Measurements from ENCODE around the gene LYAR.
"Not testable (repeated sequence)": the region's sequence is repeated elsewhere in the genome, so short reads cannot be mapped to it uniquely, and the experiment has no call there.

LYAR gene

DNA sequence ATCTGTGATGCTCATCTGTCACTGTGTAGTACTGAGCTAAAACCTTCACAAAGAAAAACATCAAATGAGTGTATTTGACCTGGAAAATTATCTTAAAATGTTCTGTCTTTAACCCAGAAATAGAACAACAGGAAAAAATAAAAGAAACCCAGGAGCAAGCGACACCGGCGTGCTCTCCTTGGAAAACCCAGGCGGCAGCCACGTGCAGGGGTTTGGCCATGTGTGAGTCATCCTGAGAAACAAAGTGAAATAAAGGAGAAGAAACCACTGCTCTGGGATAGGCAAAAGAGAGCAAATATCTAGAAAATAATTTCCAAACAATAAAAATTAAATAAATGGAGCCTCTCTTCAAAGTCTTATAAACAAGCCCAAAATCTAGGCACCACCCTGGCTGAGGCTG is 22.0 kb downstream of the LYAR start:
- TF ChIP-seq, protein P1, sequence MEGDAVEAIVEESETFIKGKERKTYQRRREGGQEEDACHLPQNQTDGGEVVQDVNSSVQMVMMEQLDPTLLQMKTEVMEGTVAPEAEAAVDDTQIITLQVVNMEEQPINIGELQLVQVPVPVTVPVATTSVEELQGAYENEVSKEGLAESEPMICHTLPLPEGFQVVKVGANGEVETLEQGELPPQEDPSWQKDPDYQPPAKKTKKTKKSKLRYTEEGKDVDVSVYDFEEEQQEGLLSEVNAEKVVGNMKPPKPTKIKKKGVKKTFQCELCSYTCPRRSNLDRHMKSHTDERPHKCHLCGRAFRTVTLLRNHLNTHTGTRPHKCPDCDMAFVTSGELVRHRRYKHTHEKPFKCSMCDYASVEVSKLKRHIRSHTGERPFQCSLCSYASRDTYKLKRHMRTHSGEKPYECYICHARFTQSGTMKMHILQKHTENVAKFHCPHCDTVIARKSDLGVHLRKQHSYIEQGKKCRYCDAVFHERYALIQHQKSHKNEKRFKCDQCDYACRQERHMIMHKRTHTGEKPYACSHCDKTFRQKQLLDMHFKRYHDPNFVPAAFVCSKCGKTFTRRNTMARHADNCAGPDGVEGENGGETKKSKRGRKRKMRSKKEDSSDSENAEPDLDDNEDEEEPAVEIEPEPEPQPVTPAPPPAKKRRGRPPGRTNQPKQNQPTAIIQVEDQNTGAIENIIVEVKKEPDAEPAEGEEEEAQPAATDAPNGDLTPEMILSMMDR (IDR thresholded peaks at IDR 0.05; ENCODE audit: low read depth, low read length) = no peak
- no peak overlapping the region for H3K4me3 ChIP-seq (ENCODE audit: low read depth, low read length)

DNA sequence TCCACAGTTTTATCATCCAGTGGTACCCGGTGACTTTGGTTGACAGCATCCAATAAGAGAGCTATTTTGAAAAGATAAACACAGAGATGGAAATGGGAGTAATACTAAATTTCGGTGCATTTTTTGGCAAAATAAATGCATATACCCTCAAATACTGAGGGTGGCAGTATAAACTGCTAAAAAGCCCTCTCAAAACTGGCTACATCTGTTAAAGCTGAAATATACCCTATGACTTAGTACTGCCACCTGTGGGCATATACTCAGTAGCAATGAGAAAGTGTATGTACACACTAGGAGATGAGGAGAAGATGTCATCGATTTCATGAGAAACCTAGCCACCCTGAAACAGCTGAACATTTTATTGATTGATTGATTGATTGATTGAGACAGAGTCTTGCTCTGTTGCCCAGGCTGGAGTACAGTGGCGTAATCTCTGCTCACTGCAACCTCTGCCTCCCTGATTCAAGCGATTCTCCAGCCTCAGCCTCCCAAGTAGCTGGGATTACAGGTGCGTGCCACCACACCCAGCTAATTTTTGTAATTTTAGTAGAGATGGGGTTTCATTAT is 29.7 kb downstream of the LYAR start:
- H3K4me3 ChIP-seq (ENCODE audit: low read depth, low read length) = no peak overlapping the region
- TF ChIP-seq, protein P1 (IDR thresholded peaks at IDR 0.05; ENCODE audit: low read depth, low read length) = peak; percentile 24; the same call in 1 of the 2 replicates

DNA sequence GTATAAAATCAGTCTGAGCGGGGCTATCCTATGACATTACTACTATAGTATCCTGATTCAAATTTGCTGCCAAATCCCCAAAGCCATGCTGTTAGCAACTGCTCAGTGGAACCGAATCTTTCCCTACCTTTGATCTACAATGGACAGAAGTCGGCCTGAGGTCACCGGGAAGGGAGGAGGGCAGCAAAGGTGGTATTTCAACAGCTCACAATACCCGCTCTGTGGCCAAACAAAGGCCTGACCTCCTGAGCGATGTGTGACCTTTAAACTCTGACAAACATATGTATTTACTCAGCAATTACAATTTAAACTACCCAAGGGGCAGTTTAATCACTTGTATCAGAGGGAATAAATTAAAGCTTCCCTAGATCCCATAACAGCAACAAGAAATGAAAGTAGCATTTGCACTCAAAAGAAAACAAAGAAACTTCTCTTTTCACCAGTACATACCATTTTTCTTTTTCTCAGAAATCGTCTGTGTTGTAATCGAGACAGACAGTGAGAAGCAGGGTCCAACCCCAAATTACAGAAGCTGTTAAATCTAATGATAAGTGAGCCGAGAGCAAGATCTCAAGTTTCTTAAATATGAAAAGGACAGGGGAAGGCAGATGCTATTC is 30.4 kb downstream of the LYAR start:
- TF ChIP-seq, protein P1 (IDR thresholded peaks at IDR 0.05; ENCODE audit: low read depth, low read length) = no peak
- no peak overlapping the region for H3K4me3 ChIP-seq (ENCODE audit: low read depth, low read length)

GRCh38 chr4:4257705-4258104 is 32.2 kb downstream of the LYAR start:
- H3K4me3 ChIP-seq (ENCODE audit: low read depth, low read length) = not testable (repeated sequence)

- TF ChIP-seq, protein P1 (IDR thresholded peaks at IDR 0.05; ENCODE audit: low read depth, low read length) = no peak
- no peak overlapping the region for H3K4me3 ChIP-seq (ENCODE audit: low read depth, low read length)
These were observed 33.2 kb downstream of the LYAR start for GRCh38 chr4:4256799-4257198.

- no peak overlapping the region for H3K4me3 ChIP-seq (ENCODE audit: low read depth, low read length)
- TF ChIP-seq, protein P1 (IDR thresholded peaks at IDR 0.05; ENCODE audit: low read depth, low read length) = no peak
These were observed 35.3 kb downstream of the LYAR start for GRCh38 chr4:4254666-4255065.

DNA sequence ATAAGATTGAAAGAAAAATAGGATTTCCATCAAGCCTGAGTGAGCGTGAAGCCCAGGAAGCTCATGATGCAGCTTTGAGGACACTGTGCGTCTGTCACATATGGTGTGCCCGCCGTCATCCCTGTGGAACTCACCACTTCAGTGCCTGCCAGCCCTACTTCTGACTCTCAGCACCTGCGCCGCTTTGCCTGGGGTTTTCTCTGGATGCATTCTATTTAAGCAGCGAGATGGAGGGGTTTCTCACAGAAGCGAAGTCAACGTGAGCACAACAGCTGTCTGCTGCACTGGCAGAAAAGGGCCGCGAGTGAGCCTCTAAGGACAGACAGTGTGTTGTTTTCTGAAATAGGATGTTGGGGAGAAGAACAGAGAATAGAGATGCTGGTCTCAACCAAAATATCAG is 35.8 kb downstream of the LYAR start:
- no peak overlapping the region for H3K4me3 ChIP-seq (ENCODE audit: low read depth, low read length)
- TF ChIP-seq, protein P1 (IDR thresholded peaks at IDR 0.05; ENCODE audit: low read depth, low read length) = no peak

GRCh38 chr4:4249866-4250265 is 40.1 kb downstream of the LYAR start:
- H3K4me3 ChIP-seq (ENCODE audit: low read depth, low read length) = no peak overlapping the region
- TF ChIP-seq, protein P1 (IDR thresholded peaks at IDR 0.05; ENCODE audit: low read depth, low read length) = no peak

DNA sequence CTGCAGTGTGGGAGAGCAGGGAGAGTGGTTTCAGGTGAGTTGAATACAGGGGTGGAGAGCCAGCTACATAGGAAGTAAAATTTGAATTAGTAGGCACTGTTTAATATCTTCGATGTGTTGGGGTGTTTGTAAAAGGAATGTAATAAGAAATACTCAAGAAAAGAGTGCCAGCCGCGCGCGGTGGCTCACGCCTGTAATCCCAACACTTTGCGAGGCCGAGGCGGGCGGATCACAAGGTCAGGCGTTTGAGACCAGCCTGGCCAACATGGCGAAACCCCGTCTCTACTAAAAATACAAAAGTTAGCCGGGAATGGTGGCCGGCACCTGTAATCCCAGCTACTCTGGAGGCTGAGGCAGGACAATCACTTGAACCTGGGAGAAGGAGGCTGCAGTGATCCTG is 40.6 kb downstream of the LYAR start:
- peak overlapping the region; percentile 89; the same call in 1 of the 2 replicates for H3K4me3 ChIP-seq (ENCODE audit: low read depth, low read length)
